ENCODE data around the gene GLI2. TPM values are rescaled to one million over a fixed set of nuclear protein-coding genes. Genes with fewer than 3 reads are reported as not detected.

GLI2 gene
- total RNA-seq, 4 donors from 2014 or later: 7.5 to 14.9 (median 8.7) TPM

- Histone ChIP-seq H3K36me3 (no peaks in the 10 kb centered on the region), H3K9me3 (no peaks in the 10 kb centered on the region), H3K27me3 (no peaks in the 10 kb centered on the region), H3K27ac (no peak overlapping the region), H3K4me1 (peaks cover 0 to 41% (median 14%) of the 10 kb centered on the region in 4 donors), H3K4me3 (no peak overlapping the region)
- TF ChIP-seq EP300 (IDR thresholded peaks at IDR 0.05) (no peak), CTCF (IDR thresholded peaks at IDR 0.05) (no peak), POLR2A (IDR thresholded peaks at IDR 0.05) (no peak)
- 93 to 97% methylated on average over 11 of the region's 11 CpGs for WGBS, 2 donors
- no peak for DNase-seq (ENCODE audit: low spot score in 2 of 2)
These were observed 33.6 kb downstream of the GLI2 start for GRCh38 chr2:120769076-120769786.

- Histone ChIP-seq H3K27me3 (no peaks in the 10 kb centered on the region), H3K4me3 (no peak overlapping the region), H3K4me1 (peaks cover 0 to 36% (median 14%) of the 10 kb centered on the region in 4 donors), H3K9me3 (no peaks in the 10 kb centered on the region), H3K36me3 (no peaks in the 10 kb centered on the region), H3K27ac (no peak overlapping the region)
- no peak for DNase-seq (ENCODE audit: low spot score in 2 of 2)
- WGBS, 2 donors: 86 to 89% methylated on average over 2 of the region's 2 CpGs
- TF ChIP-seq EP300 (IDR thresholded peaks at IDR 0.05): no peak
- TF ChIP-seq POLR2A (IDR thresholded peaks at IDR 0.05): no peak
- no peak for TF ChIP-seq CTCF (IDR thresholded peaks at IDR 0.05)
These were observed 34.1 kb downstream of the GLI2 start for GRCh38 chr2:120769787-120770120.

- Histone ChIP-seq H3K36me3 (no peaks in the 10 kb centered on the region), H3K4me3 (no peak overlapping the region), H3K9me3 (no peaks in the 10 kb centered on the region), H3K4me1 (peaks cover 0 to 32% (median 11%) of the 10 kb centered on the region in 4 donors), H3K27ac (no peak overlapping the region), H3K27me3 (no peaks in the 10 kb centered on the region)
- 94 to 98% methylated on average over 4 of the region's 4 CpGs for WGBS, 2 donors
- DNase-seq (ENCODE audit: low spot score in 2 of 2): no peak
- TF ChIP-seq CTCF (IDR thresholded peaks at IDR 0.05) (no peak), EP300 (IDR thresholded peaks at IDR 0.05) (no peak), POLR2A (IDR thresholded peaks at IDR 0.05) (no peak)
These were observed 34.5 kb downstream of the GLI2 start for GRCh38 chr2:120770176-120770575.

GRCh38 chr2:120770641-120771040, 35.0 kb downstream of the GLI2 start:
- DNase-seq (ENCODE audit: low spot score in 2 of 2): no peak
- no peak for TF ChIP-seq CTCF (IDR thresholded peaks at IDR 0.05)
- TF ChIP-seq POLR2A (IDR thresholded peaks at IDR 0.05): no peak
- TF ChIP-seq EP300 (IDR thresholded peaks at IDR 0.05): no peak
- peaks cover 0 to 27% (median 6%) of the 10 kb centered on the region in 4 donors for H3K4me1 ChIP-seq
- 88 to 96% methylated on average over 6 of the region's 6 CpGs for WGBS, 2 donors
- no peak overlapping the region for H3K4me3 ChIP-seq
- H3K27ac ChIP-seq: peak overlapping the region in 1 of 4 donors; percentile 18
- no peaks in the 10 kb centered on the region for H3K36me3 ChIP-seq
- H3K27me3 ChIP-seq: no peaks in the 10 kb centered on the region
- no peaks in the 10 kb centered on the region for H3K9me3 ChIP-seq

GRCh38 chr2:120771111-120771780, 35.6 kb downstream of the GLI2 start:
- Histone ChIP-seq H3K36me3 (no peaks in the 10 kb centered on the region), H3K4me3 (no peak overlapping the region), H3K27ac (peak overlapping the region in 2 of 4 donors; percentile 27 to 48), H3K27me3 (no peaks in the 10 kb centered on the region), H3K4me1 (peaks cover 0 to 21% (median 5%) of the 10 kb centered on the region in 4 donors), H3K9me3 (no peaks in the 10 kb centered on the region)
- 64 to 65% methylated on average over 12 to 13 of the region's 14 CpGs for WGBS, 2 donors
- TF ChIP-seq POLR2A (IDR thresholded peaks at IDR 0.05): no peak
- TF ChIP-seq CTCF (IDR thresholded peaks at IDR 0.05): no peak
- TF ChIP-seq EP300 (IDR thresholded peaks at IDR 0.05): no peak
- DNase-seq (ENCODE audit: low spot score in 2 of 2): no peak
